ENCODE data around the gene HIRA. TPM values are rescaled to one million over a fixed set of nuclear protein-coding genes. Genes with fewer than 3 reads are reported as not detected.
A peak's percentile ranks its signal among the peaks of the same experiment; 100 is the strongest.

Gene HIRA
- total and polyA plus RNA-seq, 9 of the 15 experiments (the other 6 are each of a cell fraction or from before 2014, with no cell fraction given), result 0.96 to 132 (median 58.4) TPM

DNA sequence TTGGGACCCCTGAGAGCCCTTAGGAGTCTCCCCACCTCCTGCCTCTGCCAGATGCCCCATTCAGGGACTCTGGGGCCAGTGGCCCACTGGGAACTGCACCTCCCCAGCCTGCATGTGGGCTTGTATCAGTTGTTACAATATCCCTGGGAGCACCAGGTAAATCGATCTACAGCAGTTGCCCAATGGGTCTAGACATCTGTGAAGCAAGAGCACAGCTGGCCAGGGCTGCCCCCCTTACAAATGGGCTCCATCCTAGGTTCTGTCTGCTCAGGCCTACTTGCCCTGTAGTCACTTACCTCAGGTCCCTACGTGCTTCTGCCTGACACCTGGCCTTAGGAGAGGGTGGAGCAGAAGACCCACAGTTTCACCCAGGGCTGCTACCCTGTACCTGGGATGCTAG lies 62.7 kb downstream of the HIRA start:
- TF ChIP-seq FOXK1 (CRISPR knock-in tag; IDR thresholded peaks at IDR 0.05; ENCODE audit: borderline replicate concordance) (peak; percentile 81; the same call in 1 of the 2 replicates), PCBP1 (IDR thresholded peaks at IDR 0.05; ENCODE audit: low read depth, low read length, poor library complexity, severe bottlenecking) (no peak), ZNF717 (CRISPR knock-in tag; IDR thresholded peaks at IDR 0.05) (no peak), FOXP1 (CRISPR knock-in tag; IDR thresholded peaks at IDR 0.05) (peak; percentile 47; the same call in 1 of the 2 replicates), RAD51 (IDR thresholded peaks at IDR 0.05; ENCODE audit: borderline replicate concordance, low read depth) (no peak), ZNF232 (CRISPR knock-in tag; IDR thresholded peaks at IDR 0.05) (0 out of 2 replicates have a peak, but pooled peaks have one; percentile 28), PML (IDR thresholded peaks at IDR 0.05; ENCODE audit: low read length) (no peak), PRMT5 (CRISPR knock-in tag; IDR thresholded peaks at IDR 0.05) (peak; percentile 80; the same call in 1 of the 2 replicates), TEAD1 (CRISPR knock-in tag; IDR thresholded peaks at IDR 0.05) (no peak), ZNF282 (CRISPR knock-in tag; IDR thresholded peaks at IDR 0.05) (peak; percentile 66; the same call in 1 of the 2 replicates), ZNF12 (CRISPR knock-in tag; IDR thresholded peaks at IDR 0.05) (0 out of 2 replicates have a peak, but pooled peaks have one; percentile 39), PHF8 (IDR thresholded peaks at IDR 0.05; ENCODE audit: borderline replicate concordance, low read length) (0 out of 2 replicates have a peak, but pooled peaks have one; percentile 9)
- TF ChIP-seq, protein P1, sequence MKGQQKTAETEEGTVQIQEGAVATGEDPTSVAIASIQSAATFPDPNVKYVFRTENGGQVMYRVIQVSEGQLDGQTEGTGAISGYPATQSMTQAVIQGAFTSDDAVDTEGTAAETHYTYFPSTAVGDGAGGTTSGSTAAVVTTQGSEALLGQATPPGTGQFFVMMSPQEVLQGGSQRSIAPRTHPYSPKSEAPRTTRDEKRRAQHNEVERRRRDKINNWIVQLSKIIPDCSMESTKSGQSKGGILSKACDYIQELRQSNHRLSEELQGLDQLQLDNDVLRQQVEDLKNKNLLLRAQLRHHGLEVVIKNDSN (CRISPR knock-in tag; IDR thresholded peaks at IDR 0.05), result 0 out of 2 replicates have a peak, but pooled peaks have one; percentile 3
- H2AFZ ChIP-seq (ENCODE audit: low read depth, low read length), result no peak overlapping the region
- ChIA-PET POLR2A (interaction anchor here (0.6 to 1.4 kb wide), 11 partner anchors 8 to 194 kb away, joined by 3 to 8 read pairs (median 3); no protein-coding TSS in a partner anchor), CTCF (ENCODE audit: low intra/inter-chr PET ratio) (interaction anchor here (0.7 kb wide), 1 partner anchor 241 kb away, joined by 3 read pairs; no protein-coding TSS in a partner anchor)
- H3K4me3 ChIP-seq, result no peak overlapping the region
- H3K36me3 ChIP-seq (ENCODE audit: control insufficient read depth, insufficient read depth, low read length), result peaks cover 95% of the 10 kb centered on the region
- no peaks in the 10 kb centered on the region for H3K79me2 ChIP-seq (ENCODE audit: control insufficient read depth, insufficient read depth, low read length)
- H3K9me3 ChIP-seq (replicated peaks; ENCODE audit: control insufficient read depth, insufficient read depth, low read depth, low read length), result no peaks in the 10 kb centered on the region
- H3K4me2 ChIP-seq (ENCODE audit: insufficient read depth, low read length), result no peak overlapping the region
- 83% methylated on average over 2 of the region's 2 CpGs for WGBS (ENCODE audit: insufficient coverage, low coverage, missing lambda C conversion rate)
- FAIRE-seq, result no peak
- H3K9me1 ChIP-seq (ENCODE audit: control insufficient read depth, insufficient read depth, low read length), result no peaks in the 10 kb centered on the region
- BruUV-seq (replicated peaks), result no TSS peak
- in situ Hi-C loops (cut with MboI) (no loop called here), intact Hi-C loops (cut with micrococcal nuclease) (loop anchor here (5.0 kb wide), 1 partner anchor 152 kb away; no protein-coding TSS in a partner anchor)
- H3K9ac ChIP-seq (ENCODE audit: insufficient read depth in 1 of 2, low read depth in 2 of 2, low read length in 2 of 2), result peak overlapping the region in 1 of 2 experiments; percentile 23; a peak in 1 of 4 replicates
- H3K27ac ChIP-seq (ENCODE audit: extremely low read depth, low read depth, low read length), result no peak overlapping the region
- ATAC-seq, result no peak; the same call in 1 of the 3 replicates
- no peaks in the 10 kb centered on the region; the same call in 1 of the 2 replicates for H4K20me1 ChIP-seq (replicated peaks; ENCODE audit: control insufficient read depth, insufficient read depth, low read length)
- DNase-seq (ENCODE audit: extremely low read depth in 1 of 4, low spot score in 3 of 4), result no peak
- no peaks in the 10 kb centered on the region for H3K4me1 ChIP-seq (replicated peaks in 1 of 2; ENCODE audit: control insufficient read depth in 2 of 2, insufficient read depth in 2 of 2, low read length in 2 of 2)
- no peaks in the 10 kb centered on the region for H3K27me3 ChIP-seq (ENCODE audit: control insufficient read depth in 2 of 2, insufficient read depth in 2 of 2, low read length in 2 of 2)
